Stimulated activated CD8-positive, alpha-beta memory T cell treated with anti-CD3 and anti-CD28 coated beads, Interleukin-4, amount 100 ng/mL, for 24 hours (primary cell): ENCODE results near the gene CALB2.

Source experiments
- DNase-seq: peaks from one replicate; pipeline ENCODE4 v3.0.0-alpha.2; 2020; ENCODE audit warnings: low read depth

CALB2 gene

DNA sequence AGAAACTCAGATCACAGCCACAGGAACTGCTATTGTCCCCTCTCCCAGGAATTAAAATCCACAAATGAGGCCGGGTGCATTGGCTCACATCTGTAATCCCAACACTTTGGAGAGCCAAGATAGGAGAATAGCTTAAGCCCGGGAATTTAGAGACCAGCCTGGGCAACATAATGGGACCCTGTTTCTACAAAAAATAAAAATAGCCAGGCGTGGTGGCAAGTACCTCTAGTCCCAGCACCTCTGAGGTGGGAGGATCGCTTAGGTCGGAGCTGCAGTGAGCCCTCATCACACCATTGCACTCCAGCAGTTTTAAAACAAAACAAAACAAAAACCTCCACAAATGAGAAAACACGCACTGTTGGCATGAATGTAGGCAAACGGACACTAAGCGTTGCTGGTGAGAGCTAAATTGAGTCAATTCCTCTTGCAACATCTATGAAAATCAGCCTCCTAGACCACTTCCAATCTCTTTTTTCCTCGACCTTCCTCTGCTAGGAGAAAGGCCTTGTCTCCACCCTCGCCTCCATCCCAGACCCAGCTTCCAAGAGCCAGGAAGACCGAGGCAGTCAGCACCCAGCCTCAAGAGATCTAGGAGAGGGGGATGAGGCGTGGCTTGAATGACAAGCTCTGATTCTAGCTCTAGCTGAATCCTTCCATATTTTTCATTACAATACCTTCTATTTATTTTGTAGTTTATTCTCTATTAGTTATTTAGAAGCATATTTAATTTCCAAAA is 68.5 kb downstream of the CALB2 start:
- DNase-seq = no peak

GRCh38 chr16:71428385-71428784 is 69.9 kb downstream of the CALB2 start:
- no peak for DNase-seq

DNA sequence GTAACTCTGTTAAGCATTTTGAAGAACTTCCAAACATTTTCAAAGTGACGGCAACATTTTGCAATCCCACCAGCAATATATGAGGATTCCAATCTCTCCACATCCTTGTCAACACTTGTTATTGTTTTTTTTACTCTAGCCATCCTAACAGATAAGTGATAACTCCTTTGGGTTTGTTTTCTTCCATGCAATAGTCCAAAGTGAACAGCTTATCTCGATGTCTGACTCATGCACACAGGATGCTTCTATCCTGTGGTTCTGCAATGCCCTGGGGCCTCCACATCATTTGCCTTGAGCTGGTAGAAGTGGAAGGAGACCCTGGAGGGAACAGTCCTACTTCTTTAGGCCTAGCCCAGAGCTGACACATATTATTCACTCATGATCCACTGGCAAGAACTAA is 70.4 kb downstream of the CALB2 start:
- DNase-seq = no peak

- no peak for DNase-seq
Observed at GRCh38 chr16:71429581-71429980, 71.1 kb downstream of the CALB2 start.

GRCh38 chr16:71430744-71431143 is 72.2 kb downstream of the CALB2 start:
- no peak for DNase-seq

GRCh38 chr16:71431176-71431575 is 72.7 kb downstream of the CALB2 start:
- no peak for DNase-seq

DNA sequence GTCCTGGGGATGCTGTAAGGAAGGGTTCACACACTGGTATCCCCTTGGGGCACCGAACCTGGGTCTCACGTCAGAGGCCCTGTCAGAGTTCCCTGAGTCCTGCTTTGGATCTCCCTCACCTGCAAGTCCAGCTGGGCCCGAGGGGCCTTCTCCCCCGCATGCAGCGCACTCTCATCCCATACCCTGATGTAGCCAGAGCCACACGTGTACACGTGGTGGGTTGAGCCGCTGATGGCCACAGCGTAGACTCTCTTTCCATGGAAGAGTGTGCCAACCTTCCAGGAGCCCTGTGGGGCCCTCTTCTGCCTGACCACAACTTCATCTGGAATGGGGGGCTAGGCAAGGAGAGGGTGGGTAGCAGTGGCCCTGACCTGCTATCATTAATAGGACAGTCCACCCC is 73.5 kb downstream of the CALB2 start:
- DNase-seq = no peak

DNA sequence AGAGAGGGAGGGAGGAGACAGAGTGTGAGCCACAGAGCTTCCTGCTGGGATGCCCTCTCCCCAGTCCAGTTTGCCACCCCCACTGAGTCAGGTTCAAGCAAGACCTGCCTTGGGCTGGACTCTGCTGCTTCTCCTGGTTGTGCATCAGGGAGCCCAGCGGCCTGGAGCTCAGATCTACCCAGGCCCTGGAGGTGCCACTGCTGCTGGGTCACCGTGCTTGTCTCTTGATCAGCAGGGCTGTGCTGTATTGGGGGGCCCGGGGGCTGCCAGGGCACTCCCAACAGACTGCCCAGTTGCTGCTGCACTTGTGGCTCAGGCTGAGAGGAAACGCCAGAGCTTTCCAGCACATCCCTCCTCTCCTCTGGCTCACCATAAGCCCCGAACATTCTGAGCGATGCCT is 74.4 kb downstream of the CALB2 start:
- DNase-seq = no peak

DNA sequence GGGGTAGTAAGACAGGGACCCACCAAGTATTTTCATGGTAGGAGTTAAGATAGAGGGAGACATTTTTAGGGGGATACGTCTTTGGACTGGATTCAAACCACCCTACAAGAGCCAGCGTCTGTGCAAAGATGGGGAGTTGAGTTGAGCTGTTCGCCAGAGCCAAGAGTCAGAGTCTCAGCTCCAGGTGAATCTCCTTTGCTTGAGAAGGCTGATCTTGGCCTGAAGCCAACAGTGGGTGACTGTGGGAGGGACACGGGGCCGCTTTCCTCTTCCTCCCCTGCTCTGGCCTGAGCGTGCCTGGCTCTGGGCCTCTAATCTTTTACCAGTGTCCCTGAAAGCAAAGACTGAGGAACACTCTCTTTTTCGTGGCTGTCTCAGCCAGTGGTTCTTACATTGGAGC is 78.0 kb downstream of the CALB2 start:
- DNase-seq = no peak

DNA sequence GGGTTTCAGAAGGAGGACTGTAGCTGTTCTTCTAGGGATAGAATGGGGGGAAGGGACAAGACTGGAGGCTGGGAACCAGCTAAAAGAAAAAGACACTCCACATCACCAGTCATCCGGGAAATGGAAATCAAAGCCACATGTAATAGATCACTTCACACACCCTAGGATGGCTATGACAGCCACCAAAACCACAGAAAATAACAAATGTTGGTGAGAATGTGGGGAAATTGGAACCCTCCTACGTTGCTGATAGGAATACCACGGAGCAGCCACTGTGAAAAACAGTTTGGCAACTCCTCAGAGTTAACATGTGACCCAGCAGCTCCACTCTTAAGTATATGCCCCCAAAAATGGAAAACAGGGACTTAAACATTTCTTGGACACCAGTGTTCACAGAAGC is 81.0 kb downstream of the CALB2 start:
- no peak for DNase-seq
